Activated naive CD4-positive, alpha-beta T cell (primary cell): ENCODE results near the gene AS3MT.
"Not testable (repeated sequence)": the region's sequence is repeated elsewhere in the genome, so short reads cannot be mapped to it uniquely, and the experiment has no call there.

Source experiments
- DNase-seq, 4 experiments: peaks; one replicate each; lab custom pipeline; 2025; lab: John Stamatoyannopoulos, UW

AS3MT gene

DNA sequence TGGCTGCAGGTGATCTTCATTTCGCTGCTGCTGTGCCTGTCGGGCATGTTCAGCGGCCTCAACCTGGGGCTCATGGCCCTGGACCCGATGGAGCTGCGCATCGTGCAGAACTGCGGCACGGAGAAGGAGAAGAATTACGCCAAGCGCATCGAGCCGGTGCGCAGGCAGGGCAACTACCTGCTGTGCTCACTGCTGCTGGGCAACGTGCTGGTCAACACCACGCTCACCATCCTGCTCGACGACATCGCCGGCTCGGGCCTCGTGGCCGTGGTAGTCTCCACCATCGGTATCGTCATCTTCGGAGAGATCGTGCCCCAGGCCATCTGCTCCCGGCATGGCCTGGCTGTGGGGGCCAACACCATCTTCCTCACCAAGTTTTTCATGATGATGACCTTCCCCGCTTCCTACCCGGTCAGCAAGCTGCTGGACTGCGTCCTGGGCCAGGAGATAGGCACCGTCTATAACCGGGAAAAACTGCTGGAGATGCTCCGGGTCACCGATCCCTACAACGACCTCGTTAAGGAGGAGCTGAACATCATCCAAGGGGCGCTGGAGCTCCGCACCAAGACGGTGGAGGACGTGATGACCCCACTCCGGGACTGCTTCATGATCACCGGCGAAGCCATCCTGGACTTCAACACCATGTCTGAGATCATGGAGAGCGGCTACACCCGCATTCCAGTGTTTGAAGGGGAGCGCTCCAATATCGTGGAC is 50.1 kb downstream of the AS3MT start:
- peak in 2 of 4 experiments; percentile 7 for DNase-seq

DNA sequence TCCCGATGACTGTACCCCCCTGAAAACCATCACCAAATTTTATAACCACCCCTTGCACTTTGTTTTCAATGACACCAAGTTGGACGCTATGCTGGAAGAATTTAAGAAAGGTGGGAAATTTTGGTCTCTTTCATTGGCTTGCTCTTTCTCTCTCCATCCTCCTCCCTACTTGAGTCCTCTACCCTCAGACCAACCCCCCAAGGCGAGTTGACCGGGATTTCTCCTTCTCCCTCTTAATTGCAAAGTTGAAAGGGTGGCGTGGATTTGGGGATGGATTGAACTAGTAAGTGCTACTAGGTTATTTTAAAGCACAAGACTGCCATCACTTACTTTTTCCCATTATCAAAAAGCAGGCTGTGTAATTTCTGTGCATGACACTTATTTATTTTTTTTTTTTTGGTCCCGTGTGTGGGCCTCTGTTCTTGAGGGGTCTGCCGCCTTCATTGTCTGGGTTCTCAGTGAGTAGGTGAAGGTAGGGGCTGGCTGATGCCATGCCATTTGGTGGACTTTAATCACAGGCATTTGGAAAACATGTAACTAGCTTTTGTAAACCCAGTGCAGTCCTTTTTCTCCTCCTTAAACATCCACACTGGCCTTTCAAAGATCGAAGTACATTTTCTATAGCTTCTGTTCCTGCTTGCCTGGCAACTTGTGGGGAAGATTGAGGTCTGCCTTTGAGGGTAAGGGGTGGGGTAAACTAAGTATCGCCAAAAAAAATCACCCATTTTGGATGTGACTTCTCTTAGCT is 50.9 kb downstream of the AS3MT start:
- DNase-seq: no peak

GRCh38 chr10:102923601-102924000 is 54.3 kb downstream of the AS3MT start:
- no peak for DNase-seq

GRCh38 chr10:102926842-102927241 is 57.6 kb downstream of the AS3MT start:
- no peak for DNase-seq

GRCh38 chr10:102927311-102928010 is 58.2 kb downstream of the AS3MT start:
- no peak for DNase-seq

GRCh38 chr10:102928442-102928841 is 59.2 kb downstream of the AS3MT start:
- not testable (repeated sequence) for DNase-seq

DNA sequence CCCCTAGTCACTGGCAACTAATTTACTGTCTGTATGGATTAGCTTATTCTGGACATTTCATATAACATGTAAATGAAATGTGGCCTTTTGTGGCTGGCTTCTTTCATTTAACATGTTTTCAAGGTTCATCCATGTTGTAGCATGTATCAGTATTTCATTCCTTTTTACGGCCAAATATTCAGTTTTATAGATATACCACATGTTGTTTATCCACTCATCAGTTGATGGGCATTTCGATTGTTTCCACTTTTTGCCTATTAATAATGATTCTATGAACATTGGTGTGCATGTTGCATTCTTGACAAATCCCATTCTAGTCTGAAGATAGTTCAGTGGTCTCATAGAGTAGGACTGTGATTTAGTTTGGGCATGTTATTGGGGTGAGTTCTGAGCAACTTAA is 61.5 kb downstream of the AS3MT start:
- no peak for DNase-seq

DNA sequence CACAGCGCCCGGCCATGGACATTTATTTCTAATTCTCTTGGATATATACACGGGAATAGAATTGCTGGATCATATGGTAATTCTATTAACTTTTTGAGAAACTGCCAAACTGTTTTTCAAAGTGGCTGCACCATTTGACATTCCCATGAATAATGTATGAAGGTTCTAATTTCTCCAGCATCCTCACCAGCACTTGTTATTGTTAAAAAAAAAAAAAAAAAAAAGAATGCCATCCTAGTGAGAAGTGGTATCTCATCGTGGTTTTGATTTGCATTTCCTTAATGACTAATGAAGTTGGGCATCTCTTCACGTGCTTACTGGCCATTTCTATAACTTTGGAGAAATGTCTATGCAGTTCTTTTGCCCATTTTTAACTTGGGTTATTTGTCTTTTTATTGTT is 62.4 kb downstream of the AS3MT start:
- no peak for DNase-seq

DNA sequence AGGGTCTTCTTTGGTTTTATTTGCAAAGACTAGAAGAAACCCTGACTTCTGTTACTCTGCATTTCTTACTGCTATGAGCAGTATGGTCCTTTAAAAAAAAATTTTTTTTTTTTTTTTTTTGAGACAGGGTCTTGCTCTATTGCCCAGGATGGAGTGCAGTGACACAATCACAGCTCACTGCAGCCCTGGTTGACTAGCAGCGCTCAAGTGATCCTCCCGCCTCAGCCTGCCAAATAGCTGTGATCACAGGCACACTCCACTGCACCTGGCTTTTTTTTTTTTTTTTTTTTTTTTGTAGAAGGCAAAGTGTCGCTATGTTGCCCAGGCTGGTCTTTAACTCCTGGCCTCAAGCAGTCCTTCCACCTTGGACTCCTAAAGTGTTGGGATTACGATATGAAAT is 66.2 kb downstream of the AS3MT start:
- no peak for DNase-seq

DNA sequence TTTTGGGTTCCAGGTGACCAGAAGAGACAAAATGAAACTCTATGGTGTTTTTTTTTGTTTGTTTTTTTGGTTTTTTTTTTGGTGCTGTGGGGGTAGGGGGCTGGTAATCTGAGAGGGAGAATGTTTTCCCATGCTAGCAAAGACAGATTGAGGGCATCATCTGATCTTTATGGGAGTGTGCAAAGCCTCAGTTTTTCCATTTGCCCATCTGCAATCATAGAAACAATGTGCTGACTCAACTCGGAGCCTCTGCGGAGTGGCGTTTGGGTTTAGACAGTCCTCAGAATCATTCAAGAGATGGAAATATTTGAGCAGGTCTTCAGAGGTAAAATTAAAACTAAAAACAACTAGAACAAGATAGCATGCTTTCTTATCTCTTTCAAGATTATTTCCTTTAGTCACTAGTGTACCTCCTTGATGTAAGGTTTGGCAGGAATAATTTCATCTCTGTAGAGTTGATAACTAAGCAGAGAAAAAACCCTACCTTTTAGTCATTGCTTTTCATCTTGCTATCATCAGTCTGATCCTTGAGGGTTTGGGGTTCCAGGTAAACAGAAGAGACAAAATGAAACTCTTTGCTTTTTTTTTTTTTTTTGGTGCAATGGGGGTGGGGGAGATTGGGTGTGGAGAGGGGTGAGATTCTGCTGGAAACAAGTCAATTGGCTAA is 66.8 kb downstream of the AS3MT start:
- DNase-seq: no peak

DNA sequence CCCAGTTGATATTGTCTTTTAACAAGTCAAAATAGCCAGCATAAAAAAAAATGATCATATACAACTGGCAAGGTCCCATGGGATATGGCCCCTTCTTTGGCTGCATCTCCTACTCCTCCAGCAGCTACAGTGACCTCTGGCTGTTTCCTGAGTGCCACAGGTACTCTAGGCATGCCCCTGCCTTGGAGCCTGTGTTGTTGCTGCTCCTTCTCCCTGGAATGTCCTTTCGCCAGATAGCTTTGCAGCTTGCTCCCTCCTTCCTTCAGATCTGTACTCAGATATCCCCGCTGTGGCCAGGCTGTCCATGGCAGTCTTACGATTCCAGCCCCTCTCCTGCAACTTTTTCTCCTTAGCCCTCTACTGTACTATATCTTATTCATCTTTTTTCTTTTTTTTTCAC is 72.1 kb downstream of the AS3MT start:
- DNase-seq: no peak

- DNase-seq: no peak
These were observed 76.2 kb downstream of the AS3MT start for GRCh38 chr10:102945449-102945848.

GRCh38 chr10:102945962-102946361 is 76.7 kb downstream of the AS3MT start:
- no peak for DNase-seq

DNA sequence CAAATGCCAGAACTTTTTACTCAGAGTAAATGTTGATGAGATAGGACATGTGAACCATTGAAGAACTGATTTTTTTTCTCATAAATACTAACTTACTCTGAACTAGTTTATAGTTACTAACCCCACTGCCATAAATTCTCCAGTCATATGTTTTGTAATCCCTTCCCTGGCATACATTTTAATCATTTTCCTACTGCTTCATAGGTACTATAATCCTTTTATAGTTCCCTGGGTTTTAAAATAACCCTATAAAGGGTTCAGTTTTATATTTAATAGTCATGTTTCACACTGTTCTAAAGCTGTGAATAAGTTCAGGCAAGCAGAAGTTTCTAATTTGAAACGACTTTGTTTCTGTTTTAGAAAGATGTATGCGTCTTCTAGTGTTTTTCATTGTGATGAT is 77.7 kb downstream of the AS3MT start:
- no peak for DNase-seq

- no peak for DNase-seq
These were observed 78.9 kb downstream of the AS3MT start for GRCh38 chr10:102948176-102948575.

- DNase-seq: no peak
These were observed 79.5 kb downstream of the AS3MT start for GRCh38 chr10:102948786-102949185.

- no peak for DNase-seq
These were observed 80.6 kb downstream of the AS3MT start for GRCh38 chr10:102949916-102950315.

DNA sequence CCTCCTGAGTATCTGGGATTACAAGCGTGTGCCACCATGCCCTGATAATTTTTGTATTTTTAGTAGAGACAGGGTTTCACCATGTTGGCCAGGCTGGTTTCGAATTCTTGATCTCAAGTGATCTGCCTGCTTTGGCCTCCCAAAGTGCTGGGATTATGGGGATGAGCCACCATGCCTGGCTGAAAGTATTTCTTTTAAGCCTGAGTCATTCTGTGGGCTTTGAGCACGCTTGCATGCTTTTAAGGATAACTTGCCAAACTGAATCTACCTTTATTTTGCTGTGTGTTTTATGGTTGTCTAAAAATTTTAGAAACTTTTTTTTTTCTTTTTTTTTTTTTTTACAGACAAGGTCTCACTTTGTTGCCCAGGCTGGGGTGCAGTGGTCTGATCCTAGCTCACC is 82.0 kb downstream of the AS3MT start:
- no peak for DNase-seq
